Umbilical cord (tissue), 2 donors: ENCODE results near the gene VMO1. TPM values are rescaled to one million over a fixed set of nuclear protein-coding genes. Genes with fewer than 3 reads are reported as not detected.

Source experiments
- DNase-seq: peaks from one replicate; pipeline ENCODE4 v3.0.0-alpha.2; 2015; ENCODE audit warnings: low spot score
- total RNA-seq: library from RNA; depleted of rRNA; stranded (reverse); fragments of >200 nt; gene quantifications from one replicate; pipeline ENCODE4 v1.2.3, GENCODE V29; 2014; ENCODE audit warnings: low replicate concordance; ENCODE audit not compliant: insufficient read depth

The VMO1 gene
- total RNA-seq, 1 donor from 2014 or later = not detected

DNA sequence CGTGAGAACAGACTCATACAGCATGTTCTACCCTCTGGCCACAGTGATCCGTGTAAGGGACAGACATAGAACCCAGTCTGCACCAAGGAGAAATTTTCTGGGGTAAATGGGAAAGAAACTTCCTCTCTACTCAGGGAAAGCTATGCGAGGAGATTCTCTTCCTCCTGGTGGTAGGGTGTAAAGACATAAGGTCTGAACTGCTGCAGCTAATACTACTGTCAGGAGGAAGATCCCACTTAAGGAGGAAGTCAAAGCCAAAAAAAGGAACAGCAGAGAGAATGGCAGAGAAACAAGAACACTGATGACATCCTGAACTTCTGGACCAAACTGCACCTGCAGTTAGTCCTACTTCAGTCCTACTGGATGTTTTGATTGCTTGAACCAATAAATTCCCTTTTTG, 21.6 kb downstream of the VMO1 start:
- DNase-seq = peak; percentile 36

GRCh38 chr17:4759776-4760236, 26.4 kb downstream of the VMO1 start:
- no peak for DNase-seq

GRCh38 chr17:4753392-4753791, 32.8 kb downstream of the VMO1 start:
- DNase-seq = no peak

DNA sequence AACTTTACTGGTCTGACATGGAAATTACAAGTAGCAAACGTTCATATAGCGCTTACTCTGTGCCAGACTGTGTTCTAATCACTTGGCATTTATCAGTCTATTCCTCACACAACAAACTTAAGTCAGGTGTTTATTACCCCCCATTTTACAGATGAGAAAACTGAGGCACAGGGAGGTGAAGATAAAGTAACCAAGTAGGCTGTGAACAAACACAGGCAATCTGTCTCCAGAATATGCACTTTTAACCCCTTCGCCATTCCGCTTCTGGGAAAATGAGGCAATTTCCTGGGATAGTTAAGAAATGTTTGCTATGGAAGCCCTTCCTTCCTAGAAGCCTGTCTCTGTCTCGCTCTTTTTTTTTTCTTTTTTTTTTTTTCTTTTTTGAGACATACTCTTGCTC, 34.2 kb downstream of the VMO1 start:
- no peak for DNase-seq

DNA sequence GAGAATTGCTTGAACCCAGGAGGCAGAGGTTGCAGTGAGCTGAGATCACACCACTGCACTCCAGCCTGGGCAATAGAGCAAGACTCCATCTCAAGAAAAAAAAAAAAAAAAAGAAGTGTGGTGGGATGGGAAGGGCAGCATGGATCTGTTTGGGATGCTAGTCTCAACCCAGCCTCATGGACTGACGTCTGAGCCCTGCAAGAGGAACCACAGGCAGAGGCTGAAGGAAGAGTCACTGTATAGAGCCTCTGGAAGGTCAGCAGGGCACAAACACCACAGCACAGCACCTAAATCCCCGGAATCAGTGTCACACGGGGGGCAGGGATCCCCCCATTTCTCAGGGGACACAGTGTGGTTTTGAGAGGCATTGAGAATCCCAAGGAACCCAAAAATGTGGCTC, 35.6 kb downstream of the VMO1 start:
- no peak for DNase-seq

- no peak for DNase-seq
These were observed 37.5 kb downstream of the VMO1 start for GRCh38 chr17:4748686-4749085.

GRCh38 chr17:4747847-4748246, 38.3 kb downstream of the VMO1 start:
- peak; percentile 40 for DNase-seq

DNA sequence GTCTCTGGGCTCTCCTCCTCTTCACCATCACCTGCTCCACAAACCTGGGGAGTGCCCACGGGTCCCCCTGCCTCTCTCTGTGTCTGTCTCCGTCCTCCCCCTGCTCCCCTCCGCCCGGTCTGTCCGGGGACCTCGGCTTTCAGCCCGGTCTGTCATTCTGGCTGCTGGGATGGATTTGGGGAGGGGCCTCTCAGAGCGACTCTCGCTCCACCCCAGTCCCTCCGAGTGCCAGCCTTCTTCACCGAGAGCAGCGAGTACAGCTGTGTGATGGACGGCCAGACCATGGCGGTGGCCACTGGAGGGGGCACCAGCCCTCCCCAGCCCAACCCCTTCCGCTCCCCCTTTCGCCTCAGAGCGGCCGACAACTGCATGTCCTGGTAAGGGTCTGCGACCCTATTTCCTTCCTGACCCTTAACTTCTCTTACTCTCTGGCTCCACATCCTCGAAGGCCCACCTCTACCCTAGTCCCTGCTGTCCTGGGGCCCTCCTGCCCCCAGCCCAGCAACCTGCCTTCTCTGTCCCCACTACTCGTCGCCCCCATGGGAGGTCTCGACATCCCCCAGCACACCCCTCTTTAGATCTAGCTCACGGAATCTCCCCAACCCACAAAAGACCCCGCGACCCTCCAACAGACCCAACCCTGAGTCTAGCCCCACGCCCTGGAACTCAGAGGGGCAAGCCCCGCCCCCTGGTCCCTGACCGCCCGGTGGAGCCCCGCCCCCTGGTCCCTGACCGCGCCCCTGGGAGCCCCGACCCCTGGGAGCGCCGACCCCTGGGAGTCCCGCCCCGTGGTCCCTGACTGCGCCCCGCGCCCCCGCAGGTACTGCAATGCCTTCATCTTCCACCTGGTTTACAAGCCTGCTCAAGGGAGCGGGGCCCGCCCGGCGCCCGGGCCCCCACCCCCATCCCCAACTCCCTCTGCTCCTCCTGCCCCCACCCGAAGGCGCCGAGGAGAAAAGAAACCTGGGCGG, 40.9 kb downstream of the VMO1 start:
- DNase-seq = no peak

DNA sequence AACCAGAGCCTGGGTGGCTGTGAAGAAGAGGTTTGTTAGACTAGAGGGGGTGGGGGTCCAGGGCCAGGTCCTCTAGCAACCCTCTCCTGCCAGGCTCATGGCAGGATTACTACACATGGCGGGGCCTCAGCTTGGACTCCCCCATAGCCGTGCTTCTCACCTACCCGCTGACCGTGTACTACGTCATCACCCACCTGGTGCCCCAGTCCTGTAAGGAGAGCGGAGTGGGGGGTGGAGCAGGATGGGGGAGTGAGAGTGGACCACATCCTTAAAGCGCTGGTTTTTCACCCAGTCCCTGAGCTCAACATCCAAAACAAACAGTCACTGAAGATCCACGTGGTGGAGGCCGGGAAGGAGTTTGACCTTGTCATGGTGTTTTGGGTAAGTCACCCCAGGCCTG, 42.3 kb downstream of the VMO1 start:
- DNase-seq = no peak

- no peak for DNase-seq
These were observed 42.9 kb downstream of the VMO1 start for GRCh38 chr17:4743216-4743615.

GRCh38 chr17:4742629-4743028, 43.5 kb downstream of the VMO1 start:
- DNase-seq = no peak

DNA sequence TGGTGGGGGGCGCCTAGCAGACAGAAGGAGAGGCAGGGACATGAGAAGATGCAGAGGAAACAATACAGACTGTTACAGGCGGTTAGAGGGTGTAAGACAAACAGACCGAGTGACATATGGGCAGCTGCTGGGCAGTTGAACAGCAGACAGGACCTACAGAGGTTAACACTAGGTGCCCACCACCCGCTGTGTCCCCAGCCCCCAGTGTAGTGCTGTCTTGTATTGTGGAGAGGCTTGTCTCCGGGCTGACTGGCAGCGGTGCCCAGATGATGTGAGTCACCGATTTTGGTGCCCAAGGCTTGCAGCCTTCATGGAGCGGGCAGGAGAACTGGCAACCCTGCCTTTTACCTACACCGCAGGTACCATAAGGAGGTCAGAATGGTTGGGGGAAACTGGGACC, 44.0 kb downstream of the VMO1 start:
- DNase-seq = no peak

GRCh38 chr17:4741544-4741943, 44.6 kb downstream of the VMO1 start:
- no peak for DNase-seq

DNA sequence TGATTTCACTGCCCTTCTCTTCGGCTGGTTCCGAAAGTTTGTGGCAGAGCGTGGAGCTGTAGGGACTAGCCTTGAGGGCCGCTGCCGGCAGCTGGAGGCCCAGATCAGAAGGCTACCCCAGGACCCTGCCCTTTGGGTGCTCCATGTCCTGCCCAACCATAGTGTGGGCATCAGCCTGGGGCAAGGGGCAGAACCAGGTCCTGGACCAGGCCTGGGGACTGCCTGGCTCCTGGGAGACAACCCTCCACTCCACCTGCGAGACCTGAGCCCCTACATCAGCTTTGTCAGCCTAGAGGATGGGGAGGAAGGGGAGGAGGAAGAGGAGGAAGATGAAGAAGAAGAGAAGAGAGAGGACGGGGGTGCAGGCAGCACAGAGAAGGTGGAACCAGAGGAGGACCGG, 45.6 kb downstream of the VMO1 start:
- no peak for DNase-seq

DNA sequence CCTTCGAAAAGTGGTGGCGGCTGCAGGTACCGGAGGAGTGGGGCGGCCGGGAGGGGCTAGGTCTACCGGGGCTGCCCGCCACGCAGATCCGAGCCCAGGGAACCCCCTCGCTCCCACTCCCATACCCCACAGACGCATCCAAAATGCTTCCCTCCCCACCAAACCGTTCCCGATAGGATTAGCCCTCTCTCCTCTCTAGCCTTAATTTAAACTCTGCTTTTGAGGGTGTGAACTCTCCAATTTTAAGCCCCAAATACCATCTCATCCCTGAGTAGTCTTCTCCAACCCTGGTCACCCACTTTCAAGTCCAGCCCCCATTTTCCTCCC, 46.2 kb downstream of the VMO1 start:
- no peak for DNase-seq

DNA sequence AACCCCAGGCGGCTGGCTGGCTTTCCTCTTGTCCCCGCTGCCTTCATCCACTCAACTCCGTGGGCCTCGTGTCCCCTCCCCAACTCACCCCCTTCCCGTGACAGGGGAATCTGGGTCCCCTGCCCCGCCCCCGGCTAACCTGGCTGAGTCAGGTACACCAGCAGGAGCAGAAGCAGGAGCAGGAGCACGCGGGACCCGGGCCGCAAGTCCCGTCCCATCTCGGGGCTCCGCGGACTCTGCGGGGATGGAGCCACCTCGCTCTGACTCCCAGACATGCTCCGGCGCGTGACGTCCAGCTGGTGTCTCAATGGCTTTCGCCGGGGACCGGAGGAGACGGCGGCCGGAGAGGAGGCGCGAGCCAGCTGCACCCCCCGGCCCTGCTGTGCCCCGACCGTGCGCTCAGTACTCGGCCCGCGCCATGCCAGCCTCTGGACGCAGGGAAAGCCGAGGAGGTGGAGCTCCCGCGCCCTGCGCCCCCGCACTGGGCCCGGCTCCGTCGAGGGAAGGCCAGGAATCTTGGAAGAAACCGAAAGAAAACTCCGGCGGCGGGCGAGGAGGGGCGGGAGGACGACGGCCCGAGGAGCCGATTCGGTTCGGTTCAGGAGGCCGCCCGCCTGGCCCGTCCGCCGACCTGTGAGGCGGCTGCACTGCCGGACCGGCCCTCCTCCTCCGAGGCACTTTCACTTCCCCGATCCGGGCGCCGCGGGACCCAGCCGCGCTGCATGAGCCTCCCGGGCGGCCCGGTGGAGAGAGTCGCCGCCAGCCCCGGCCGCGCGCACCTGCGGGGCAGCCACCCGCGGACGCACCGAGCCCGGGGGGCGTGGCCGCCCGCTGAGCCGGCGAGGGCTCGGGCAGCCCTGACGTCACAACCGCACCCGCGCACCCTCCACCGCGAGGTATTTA, 46.8 kb downstream of the VMO1 start, which contains the start of the genes CXCL16 and ZMYND15:
CXCL16 (minus strand) TSS at position 807 of the 903 bp plus-strand sequence; CDS start at position 218, 589 bp downstream.
ZMYND15 (plus strand) TSS at position 712 of the 903 bp plus-strand sequence. CDS start 716 bp downstream, outside the sequence.
- peak; percentile 38 for DNase-seq

GRCh38 chr17:4738136-4739121, 47.7 kb downstream of the VMO1 start:
- DNase-seq = no peak

DNA sequence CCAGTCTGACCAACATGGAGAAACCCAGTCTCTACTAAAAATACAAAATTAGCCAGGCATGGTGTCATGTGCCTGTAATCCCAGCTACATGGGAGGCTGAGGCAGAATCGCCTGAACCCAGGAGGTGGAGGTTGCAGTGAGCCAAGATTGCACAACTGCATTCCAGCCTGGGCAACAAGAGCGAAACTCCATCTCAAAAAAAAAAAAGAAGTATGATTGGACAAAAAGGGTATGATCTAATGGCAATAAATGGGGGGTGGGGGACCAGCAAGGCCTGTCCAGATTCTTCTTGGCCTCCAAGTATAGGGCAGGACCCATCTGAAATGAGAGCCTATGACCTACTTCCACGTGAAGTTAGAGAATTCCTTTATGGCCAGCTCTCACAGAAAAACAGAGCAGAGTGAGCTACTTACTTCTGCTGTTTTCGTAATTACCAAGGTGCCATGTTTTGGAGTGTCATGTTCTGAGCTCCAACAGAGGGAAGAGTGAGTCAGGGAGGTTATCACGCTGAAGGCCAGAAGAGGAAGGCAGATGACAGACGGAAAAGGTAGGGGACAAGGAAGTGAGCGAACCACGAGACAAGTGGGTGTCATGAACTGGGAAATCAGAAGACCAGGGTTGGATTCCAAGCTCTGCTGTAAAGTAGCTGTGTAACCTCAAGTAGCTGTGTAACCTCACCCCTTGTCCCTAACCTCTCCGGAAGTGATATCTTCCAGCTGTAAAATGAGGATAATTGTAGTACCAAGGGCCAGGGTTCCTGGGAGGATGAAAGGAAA, 50.1 kb downstream of the VMO1 start:
- no peak for DNase-seq
